H9 (cell line): ENCODE results near the gene CHCHD6. TPM values are rescaled to one million over a fixed set of nuclear protein-coding genes. Genes with fewer than 3 reads are reported as not detected.
A peak's percentile ranks its signal among the peaks of the same experiment; 100 is the strongest.

Experiments used
- DNase-seq: peaks from one replicate; pipeline ENCODE4 v3.0.0-alpha.2; 2017
- H2AFZ ChIP-seq: one replicate; pipeline ENCODE4 v1.6.1; 2013; ENCODE audit warnings: mild to moderate bottlenecking, low read length, control low read depth, moderate library complexity
- H2AK5ac ChIP-seq: 2 replicates; pipeline ENCODE4 v1.6.1; 2013; ENCODE audit warnings: low read length, control low read depth, mixed read lengths; ENCODE audit not compliant: insufficient read length
- H2BK120ac ChIP-seq: one replicate; pipeline ENCODE4 v1.6.1; 2013; ENCODE audit warnings: low read depth, mild to moderate bottlenecking, low read length, control low read depth, inconsistent platforms; ENCODE audit not compliant: poor library complexity, severe bottlenecking
- H2BK12ac ChIP-seq: 2 replicates; pipeline ENCODE4 v1.6.1; 2013; ENCODE audit warnings: low read length, control low read depth, mixed read lengths, low read depth; ENCODE audit not compliant: insufficient read length
- H2BK15ac ChIP-seq: 2 replicates; pipeline ENCODE4 v1.6.1; 2013; ENCODE audit warnings: low read depth, low read length, control low read depth
- H2BK20ac ChIP-seq: one replicate; pipeline ENCODE4 v1.6.1; 2013; ENCODE audit warnings: low read depth, mild to moderate bottlenecking, low read length, control low read depth, inconsistent platforms; ENCODE audit not compliant: poor library complexity, severe bottlenecking
- H2BK5ac ChIP-seq: 2 replicates; pipeline ENCODE4 v1.6.1; 2013; ENCODE audit warnings: low read length, control low read depth, mixed read lengths; ENCODE audit not compliant: insufficient read length
- H3K14ac ChIP-seq: 2 replicates; pipeline ENCODE4 v1.6.1; 2013; ENCODE audit warnings: low read length, control low read depth; ENCODE audit not compliant: insufficient read depth
- H3K18ac ChIP-seq: 2 replicates; pipeline ENCODE4 v1.6.1; 2013; ENCODE audit warnings: low read depth, mild to moderate bottlenecking, mixed read lengths, low read length, control low read depth; ENCODE audit not compliant: insufficient read length
- H3K23ac ChIP-seq: 2 replicates; pipeline ENCODE4 v1.6.1; 2013; ENCODE audit warnings: low read length, control low read depth, mixed read lengths, low read depth; ENCODE audit not compliant: insufficient read length
- H3K23me2 ChIP-seq: 2 replicates; pipeline ENCODE4 v1.6.1; 2013; ENCODE audit warnings: low read depth, mild to moderate bottlenecking, mixed read lengths, low read length, control low read depth; ENCODE audit not compliant: insufficient read length, poor library complexity, severe bottlenecking
- H3K27ac ChIP-seq: 2 replicates; pipeline ENCODE4 v1.5.1; 2013; ENCODE audit warnings: low read length, control low read depth, mixed read lengths, low read depth; ENCODE audit not compliant: insufficient read length
- H3K27me3 ChIP-seq: 2 replicates; pipeline ENCODE4 v1.6.1; 2013; ENCODE audit warnings: low read length, control low read depth, inconsistent platforms; ENCODE audit not compliant: insufficient read depth
- H3K4ac ChIP-seq: 2 replicates; pipeline ENCODE4 v1.6.1; 2013; ENCODE audit warnings: low read depth, mild to moderate bottlenecking, control low read depth, inconsistent platforms, low read length, moderate library complexity
- H3K4me1 ChIP-seq: 2 replicates; pipeline ENCODE4 v1.6.1; 2013; ENCODE audit warnings: low read length, control low read depth, inconsistent platforms; ENCODE audit not compliant: insufficient read depth
- H3K4me2 ChIP-seq: 2 replicates; pipeline ENCODE4 v1.6.1; 2013; ENCODE audit warnings: low read length, control low read depth, mixed read lengths; ENCODE audit not compliant: insufficient read length, insufficient read depth
- H3K56ac ChIP-seq: 2 replicates; pipeline ENCODE4 v1.6.1; 2013; ENCODE audit warnings: low read depth, mild to moderate bottlenecking, mixed read lengths, low read length, control low read depth; ENCODE audit not compliant: insufficient read length
- H3K79me1 ChIP-seq: 2 replicates; pipeline ENCODE4 v1.6.1; 2013; ENCODE audit warnings: low read depth, mild to moderate bottlenecking, moderate library complexity, low read length, control low read depth, inconsistent platforms; ENCODE audit not compliant: insufficient read depth, poor library complexity, severe bottlenecking
- H3K79me2 ChIP-seq: 2 replicates; pipeline ENCODE4 v1.6.1; 2013; ENCODE audit warnings: low read length, control low read depth, inconsistent platforms; ENCODE audit not compliant: insufficient read depth
- H3K9ac ChIP-seq: 2 replicates; pipeline ENCODE4 v1.6.1; 2013; ENCODE audit warnings: low read length, control low read depth, mixed read lengths; ENCODE audit not compliant: insufficient read length; ENCODE audit errors: extremely low read depth
- H3K9me3 ChIP-seq: one replicate; pipeline ENCODE4 v1.6.1; 2013; ENCODE audit warnings: low read depth, low read length, inconsistent platforms; ENCODE audit not compliant: control insufficient read depth
- H3T11ph ChIP-seq: one replicate; pipeline ENCODE4 v1.6.1; 2013; ENCODE audit warnings: mild to moderate bottlenecking, low read length, control low read depth, inconsistent platforms
- H4K20me1 ChIP-seq: one replicate; pipeline ENCODE4 v1.6.1; 2013; ENCODE audit not compliant: control insufficient read depth, insufficient read length, insufficient read depth
- H4K5ac ChIP-seq: 2 replicates; pipeline ENCODE4 v1.6.1; 2013; ENCODE audit warnings: low read depth, mild to moderate bottlenecking, mixed read lengths, low read length, control low read depth; ENCODE audit not compliant: insufficient read length
- H4K8ac ChIP-seq: replicated peaks from 2 replicates; pipeline ENCODE4 v1.6.1; 2013; ENCODE audit warnings: low read length, control low read depth, mixed read lengths, low read depth; ENCODE audit not compliant: insufficient read length
- H4K91ac ChIP-seq: 2 replicates; pipeline ENCODE4 v1.6.1; 2013; ENCODE audit warnings: low read depth, mild to moderate bottlenecking, moderate library complexity, mixed read lengths, low read length, control low read depth; ENCODE audit not compliant: insufficient read length
- H3K27ac Mint-ChIP-seq, 3 experiments: 2 replicates in 2 of 3; 3 replicates in 1 of 3; pipeline ENCODE4 v1.8.0; 2020 to 2021; ENCODE audit warnings: mixed read lengths in 3 of 3, mild to moderate bottlenecking in 1 of 3, moderate library complexity in 1 of 3
- H3K27me3 Mint-ChIP-seq: 2 replicates; pipeline ENCODE4 v1.8.0; 2021; ENCODE audit warnings: low read depth, mild to moderate bottlenecking, moderate library complexity, mixed read lengths
- H3K36me3 Mint-ChIP-seq, 3 experiments: 2 replicates in 2 of 3; 3 replicates in 1 of 3; pipeline ENCODE4 v1.8.0; 2020 to 2021; ENCODE audit warnings: low read depth in 3 of 3, mixed read lengths in 3 of 3; ENCODE audit not compliant: insufficient read depth in 1 of 3
- H3K4me1 Mint-ChIP-seq, 2 experiments: 2 replicates each; pipeline ENCODE4 v1.8.0; 2020; ENCODE audit warnings: mixed read lengths in 2 of 2
- H3K4me3 Mint-ChIP-seq, 2 experiments: 2 replicates in 1 of 2; 3 replicates in 1 of 2; pipeline ENCODE4 v1.8.0; 2020 to 2021; ENCODE audit warnings: mild to moderate bottlenecking in 2 of 2, mixed read lengths in 2 of 2, moderate library complexity in 1 of 2
- H3K9me3 Mint-ChIP-seq, 2 experiments: 2 replicates in 1 of 2; 3 replicates in 1 of 2; pipeline ENCODE4 v1.8.0; 2020; ENCODE audit warnings: mild to moderate bottlenecking in 2 of 2, mixed read lengths in 2 of 2, moderate library complexity in 1 of 2
- WGBS: extraction: QIAGEN DNeasy Blood & Tissue Kit; methylation state at CpG from one replicate; pipeline ENCODE4 v1.1.7; 2013; ENCODE audit warnings: missing lambda C conversion rate, low lambda C conversion rate, mixed read lengths; ENCODE audit not compliant: insufficient read length; ENCODE audit errors: extremely low coverage; 5-methylcytosine and 5-hydroxymethylcytosine counted together
- total RNA-seq: library from RNA; stranded (reverse); gene quantifications from 2 replicates; pipeline ENCODE4 v1.2.1, GENCODE V29; 2021
- TF ChIP-seq, protein P1 (sequence below): fragments of 200-600 bp; sonication (generic); conservative IDR thresholded peaks from 3 replicates; pipeline ENCODE4 v1.8.0; 2021; ENCODE audit warnings: antibody characterized with exemption, mild to moderate bottlenecking

CHCHD6 gene
- total RNA-seq, 1 experiment from 2014 or later = 34.2 TPM

- Mint-ChIP-seq H3K4me3 (no peak overlapping the region; a peak in 1 of 5 replicates), H3K36me3 (no peaks in the 10 kb centered on the region), H3K27ac (peak overlapping the region in 1 of 3 experiments; percentile 40; a peak in 1 of 7 replicates), H3K27me3 (peaks cover 52% of the 10 kb centered on the region), H3K9me3 (peaks cover 6% of the 10 kb centered on the region in 2 experiments; a peak in 4 of 5 replicates), H3K4me1 (peaks cover 8 to 21% of the 10 kb centered on the region in 2 experiments)
- Histone ChIP-seq H3K4me2 (no peak overlapping the region), H2BK120ac (no peak overlapping the region), H2BK5ac (no peak overlapping the region), H2AFZ (no peak overlapping the region), H3K23ac (no peak overlapping the region), H3K14ac (no peak overlapping the region), H4K20me1 (no peaks in the 10 kb centered on the region), H3K9ac (no peak overlapping the region), H4K8ac (no peak overlapping the region), H3K27ac (no peak overlapping the region), H3K79me2 (no peaks in the 10 kb centered on the region), H2AK5ac (no peak overlapping the region), H3K27me3 (no peaks in the 10 kb centered on the region; the same call in 1 of the 2 replicates), H3K4me1 (no peaks in the 10 kb centered on the region), H2BK15ac (no peak overlapping the region), H4K5ac (no peak overlapping the region), H4K91ac (no peak overlapping the region), H3K56ac (no peak overlapping the region), H3K9me3 (no peaks in the 10 kb centered on the region), H3K79me1 (no peaks in the 10 kb centered on the region), H3K23me2 (no peaks in the 10 kb centered on the region), H3T11ph (no peak overlapping the region), H3K4ac (no peak overlapping the region), H2BK20ac (no peak overlapping the region), H3K18ac (no peak overlapping the region), H2BK12ac (no peak overlapping the region)
- no CpG with 5 or more reads among the region's 13 CpGs for WGBS
- TF ChIP-seq, protein P1, sequence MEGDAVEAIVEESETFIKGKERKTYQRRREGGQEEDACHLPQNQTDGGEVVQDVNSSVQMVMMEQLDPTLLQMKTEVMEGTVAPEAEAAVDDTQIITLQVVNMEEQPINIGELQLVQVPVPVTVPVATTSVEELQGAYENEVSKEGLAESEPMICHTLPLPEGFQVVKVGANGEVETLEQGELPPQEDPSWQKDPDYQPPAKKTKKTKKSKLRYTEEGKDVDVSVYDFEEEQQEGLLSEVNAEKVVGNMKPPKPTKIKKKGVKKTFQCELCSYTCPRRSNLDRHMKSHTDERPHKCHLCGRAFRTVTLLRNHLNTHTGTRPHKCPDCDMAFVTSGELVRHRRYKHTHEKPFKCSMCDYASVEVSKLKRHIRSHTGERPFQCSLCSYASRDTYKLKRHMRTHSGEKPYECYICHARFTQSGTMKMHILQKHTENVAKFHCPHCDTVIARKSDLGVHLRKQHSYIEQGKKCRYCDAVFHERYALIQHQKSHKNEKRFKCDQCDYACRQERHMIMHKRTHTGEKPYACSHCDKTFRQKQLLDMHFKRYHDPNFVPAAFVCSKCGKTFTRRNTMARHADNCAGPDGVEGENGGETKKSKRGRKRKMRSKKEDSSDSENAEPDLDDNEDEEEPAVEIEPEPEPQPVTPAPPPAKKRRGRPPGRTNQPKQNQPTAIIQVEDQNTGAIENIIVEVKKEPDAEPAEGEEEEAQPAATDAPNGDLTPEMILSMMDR = no peak
- no peak for DNase-seq
Observed at GRCh38 chr3:126677862-126678503, 26.1 kb upstream of the CHCHD6 start.
